ENCODE results near the gene MINDY2. TPM values are rescaled to one million over a fixed set of nuclear protein-coding genes. Genes with fewer than 3 reads are reported as not detected.

Gene MINDY2
- total RNA-seq, 1 experiment from 2014 or later, result 4.7 TPM

- Histone ChIP-seq H2AFZ (ENCODE audit: low read length) (no peak overlapping the region), H3K27me3 (ENCODE audit: low read length) (no peaks in the 10 kb centered on the region), H3K9me3 (ENCODE audit: low read length) (no peaks in the 10 kb centered on the region), H3K9ac (ENCODE audit: low read length) (no peak overlapping the region), H3K36me3 (ENCODE audit: low read depth, low read length) (no peaks in the 10 kb centered on the region), H3K9me2 (replicated peaks; ENCODE audit: low read length) (no peaks in the 10 kb centered on the region), H3K4me1 (ENCODE audit: insufficient read depth, low read length) (peaks cover 8% of the 10 kb centered on the region), H3K4me3 (ENCODE audit: low read length) (no peak overlapping the region), H3K4me2 (ENCODE audit: low read length) (no peak overlapping the region), H3K27ac (ENCODE audit: low read length) (no peak overlapping the region), H4K20me1 (ENCODE audit: low read length) (peaks cover 16% of the 10 kb centered on the region; the same call in 1 of the 2 replicates), H3K79me2 (ENCODE audit: low read length) (peaks cover 93% of the 10 kb centered on the region), H3F3A (ENCODE audit: low read length, unreplicated experiment) (no peaks in the 10 kb centered on the region)
- no peak for TF ChIP-seq CTCF (conservative IDR thresholded peaks at IDR 0.05; ENCODE audit: low read depth, low read length)
- TF ChIP-seq EZH2 (IDR thresholded peaks at IDR 0.05; ENCODE audit: low read length, unreplicated experiment), result no peak
- TF ChIP-seq EZH2phosphoT487 (IDR thresholded peaks at IDR 0.05; ENCODE audit: borderline replicate concordance, low read length), result no peak
- no TSS peak for BruUV-seq (replicated peaks)
- POLR2A ChIA-PET (ENCODE audit: unreplicated experiment), result no interaction called here
- ATAC-seq, result no peak
- intact Hi-C loops (cut with micrococcal nuclease), result no loop called here
- no peak for DNase-seq
- CTCF ChIA-PET, result no interaction called here
Observed at GRCh38 chr15:58737298-58737697, 33.8 kb upstream of the MINDY2 start.

GRCh38 chr15:58738046-58738707 lies 32.9 kb upstream of the MINDY2 start:
- peaks cover 8% of the 10 kb centered on the region for H3K4me1 ChIP-seq (ENCODE audit: insufficient read depth, low read length)

More at GRCh38 chr15:58738046-58738707, 32.9 kb upstream of the MINDY2 start:
- H3K79me2 ChIP-seq (ENCODE audit: low read length), result peaks cover 93% of the 10 kb centered on the region
- no TSS peak for BruUV-seq (replicated peaks)
- no peaks in the 10 kb centered on the region for H3F3A ChIP-seq (ENCODE audit: low read length, unreplicated experiment)
- H3K9me2 ChIP-seq (replicated peaks; ENCODE audit: low read length), result no peaks in the 10 kb centered on the region
- no peaks in the 10 kb centered on the region for H3K36me3 ChIP-seq (ENCODE audit: low read depth, low read length)
- no peak overlapping the region for H3K4me2 ChIP-seq (ENCODE audit: low read length)
- ChIA-PET POLR2A (ENCODE audit: unreplicated experiment) (no interaction called here), CTCF (no interaction called here)
- no peaks in the 10 kb centered on the region for H3K27me3 ChIP-seq (ENCODE audit: low read length)
- intact Hi-C loops (cut with micrococcal nuclease), result no loop called here
- H3K27ac ChIP-seq (ENCODE audit: low read length), result no peak overlapping the region
- H3K4me3 ChIP-seq (ENCODE audit: low read length), result no peak overlapping the region
- no peaks in the 10 kb centered on the region for H3K9me3 ChIP-seq (ENCODE audit: low read length)
- DNase-seq (peak; percentile 37), ATAC-seq (peak; percentile 61; the same call in 1 of the 2 replicates)
- peaks cover 19% of the 10 kb centered on the region; the same call in 1 of the 2 replicates for H4K20me1 ChIP-seq (ENCODE audit: low read length)
- no peak for TF ChIP-seq CTCF (conservative IDR thresholded peaks at IDR 0.05; ENCODE audit: low read depth, low read length)
- no peak for TF ChIP-seq EZH2phosphoT487 (IDR thresholded peaks at IDR 0.05; ENCODE audit: borderline replicate concordance, low read length)
- H2AFZ ChIP-seq (ENCODE audit: low read length), result no peak overlapping the region
- no peak overlapping the region for H3K9ac ChIP-seq (ENCODE audit: low read length)
